SK-N-SH (cell line): ENCODE results near the gene CPNE4. TPM values are rescaled to one million over a fixed set of nuclear protein-coding genes. Genes with fewer than 3 reads are reported as not detected.

Experiments used
- CTCF ChIA-PET: fragments of 300-600, 350-600 bp; formaldehyde crosslinking; extraction: SDS; loops from one replicate; lab custom pipeline; 2021; lab: Yijun Ruan, JAX
- POLR2A ChIA-PET: fragments of 350-600 bp; sonication (Branson Sonifier 250); formaldehyde crosslinking; extraction: SDS; loops from one replicate; lab custom pipeline; 2020; ENCODE audit warnings: antibody characterized with exemption, inconsistent platforms; lab: Yijun Ruan, JAX
- DNase-seq: peaks from one replicate; pipeline ENCODE4 v3.0.0; 2012
- H2AFZ ChIP-seq: fragments of 200-600 bp; sonication (generic); 2 replicates; pipeline ENCODE4 v1.8.1; 2016; ENCODE audit warnings: antibody characterized with exemption, mild to moderate bottlenecking, low read depth
- H3F3A ChIP-seq: fragments of 200-600 bp; sonication (generic); replicated peaks from 2 replicates; pipeline ENCODE3; 2016; ENCODE audit warnings: antibody characterized with exemption, mild to moderate bottlenecking; ENCODE audit not compliant: insufficient read depth
- H3K27ac ChIP-seq, 2 experiments: fragments of 200-500 bp in 1 of 2; fragments of 200-600 bp in 1 of 2; sonication (Bioruptor generic) in 1 of 2; sonication (generic), shearing (Covaris generic) in 1 of 2; 2 replicates each; pipeline versions ENCODE4 v1.5.1 to v1.6.1; 2014 to 2016; ENCODE audit warnings: low read depth in 2 of 2, inconsistent platforms in 1 of 2, low read length in 1 of 2, mild to moderate bottlenecking in 1 of 2, mixed read lengths in 1 of 2
- H3K27me3 ChIP-seq: fragments of 200-600 bp; sonication (generic), shearing (Covaris generic); 2 replicates; pipeline ENCODE4 v1.6.1; 2016; ENCODE audit warnings: mixed run types; ENCODE audit not compliant: insufficient read depth
- H3K36me3 ChIP-seq, 2 experiments: fragments of 200-500 bp in 1 of 2; fragments of 200-600 bp in 1 of 2; sonication (Bioruptor generic) in 1 of 2; sonication (generic) in 1 of 2; replicated peaks in 1 of 2; 2 replicates each; pipeline versions ENCODE3 to v1.5.1; 2014 to 2016; ENCODE audit warnings: low read length in 1 of 2, mild to moderate bottlenecking in 1 of 2; ENCODE audit not compliant: insufficient read depth in 2 of 2, control insufficient read depth in 1 of 2
- H3K4me1 ChIP-seq, 2 experiments: fragments of 200-500 bp in 1 of 2; fragments of 200-600 bp in 1 of 2; sonication (Bioruptor generic) in 1 of 2; sonication (generic), shearing (Covaris generic) in 1 of 2; 2 replicates each; pipeline versions ENCODE4 v1.5.1 to v1.6.1; 2014 to 2016; ENCODE audit warnings: low read depth in 1 of 2, low read length in 1 of 2, mixed run types in 1 of 2; ENCODE audit not compliant: insufficient read depth in 2 of 2, control insufficient read depth in 1 of 2
- H3K4me2 ChIP-seq: fragments of 200-600 bp; sonication (generic), shearing (Covaris generic); 2 replicates; pipeline ENCODE4 v1.6.1; 2017; ENCODE audit warnings: mixed run types
- H3K4me3 ChIP-seq, 2 experiments: fragments of 200-500 bp in 1 of 2; fragments of 200-600 bp in 1 of 2; sonication (Bioruptor generic) in 1 of 2; sonication (generic), shearing (Covaris generic) in 1 of 2; 2 replicates each; pipeline versions ENCODE4 v1.5.1 to v1.8.1; 2014 to 2016; ENCODE audit warnings: low read depth in 2 of 2, inconsistent platforms in 1 of 2, low read length in 1 of 2, mild to moderate bottlenecking in 1 of 2, mixed read lengths in 1 of 2, moderate library complexity in 1 of 2
- H3K79me2 ChIP-seq: fragments of 200-600 bp; sonication (generic); 2 replicates; pipeline ENCODE4 v1.8.1; 2017; ENCODE audit warnings: mild to moderate bottlenecking; ENCODE audit not compliant: insufficient read depth
- H3K9ac ChIP-seq: fragments of 200-600 bp; sonication (generic); 2 replicates; pipeline ENCODE4 v1.6.1; 2017; ENCODE audit warnings: mixed run types
- H3K9me2 ChIP-seq: fragments of 200-600 bp; sonication (generic); 2 replicates; pipeline ENCODE4 v1.6.1; 2017; ENCODE audit warnings: mixed run types
- H3K9me3 ChIP-seq: fragments of 200-600 bp; sonication (generic); 2 replicates; pipeline ENCODE4 v1.6.1; 2017; ENCODE audit warnings: mixed run types, mild to moderate bottlenecking, moderate library complexity
- H4K20me1 ChIP-seq: fragments of 200-600 bp; sonication (generic); 2 replicates; pipeline ENCODE4 v1.6.1; 2017; ENCODE audit warnings: mild to moderate bottlenecking, mixed run types; ENCODE audit not compliant: insufficient read depth
- EP300 ChIP-seq, 2 experiments: IDR thresholded peaks; 2 replicates each; pipeline versions ENCODE4 v1.4.0 to v1.6.1; 2012; ENCODE audit warnings: borderline replicate concordance in 1 of 2, low read depth in 1 of 2, low read length in 1 of 2
- EZH2phosphoT487 ChIP-seq: fragments of 200-600 bp; sonication (generic); IDR thresholded peaks from 2 replicates; pipeline ENCODE4 v1.6.1; 2017; ENCODE audit warnings: low read depth, mixed run types, mild to moderate bottlenecking, antibody characterized with exemption, moderate library complexity, borderline replicate concordance
- FOXJ3 ChIP-seq: sonication (generic); formaldehyde crosslinking; IDR thresholded peaks from 2 replicates; pipeline ENCODE4 v1.5.1; 2020; ENCODE audit warnings: mild to moderate bottlenecking, missing genetic modification reagents
- FOXM1 ChIP-seq: IDR thresholded peaks from 2 replicates; pipeline ENCODE4 v1.4.0; 2012; ENCODE audit warnings: low read depth, mild to moderate bottlenecking
- MAX ChIP-seq: IDR thresholded peaks from 2 replicates; pipeline ENCODE4 v1.4.0; 2012; ENCODE audit warnings: low read depth
- MEF2A ChIP-seq: IDR thresholded peaks from 2 replicates; pipeline ENCODE4 v1.4.0; 2012; ENCODE audit warnings: low read depth, borderline replicate concordance
- NRF1 ChIP-seq: IDR thresholded peaks from 2 replicates; pipeline ENCODE4 v1.6.1; 2012; ENCODE audit warnings: low read depth, mild to moderate bottlenecking, low read length
- PBX3 ChIP-seq: IDR thresholded peaks from 2 replicates; pipeline ENCODE4; 2012
- POLR2AphosphoS5 ChIP-seq: IDR thresholded peaks from 2 replicates; pipeline ENCODE4 v1.6.1; 2012; ENCODE audit warnings: low read depth, low read length
- RAD21 ChIP-seq: IDR thresholded peaks from 2 replicates; pipeline ENCODE4 v1.6.1; 2012; ENCODE audit warnings: mild to moderate bottlenecking, low read length
- RFX5 ChIP-seq: IDR thresholded peaks from 2 replicates; pipeline ENCODE4 v1.6.1; 2012; ENCODE audit warnings: mild to moderate bottlenecking, improper control_type of control experiment, low read length
- RXRA ChIP-seq: IDR thresholded peaks from 2 replicates; pipeline ENCODE4 v1.4.0; 2012; ENCODE audit warnings: low read depth, mild to moderate bottlenecking, borderline replicate concordance
- SMC3 ChIP-seq: IDR thresholded peaks from 2 replicates; pipeline ENCODE4 v1.6.1; 2012; ENCODE audit warnings: low read depth, low read length, improper control_type of control experiment
- TAF1 ChIP-seq: IDR thresholded peaks from 2 replicates; pipeline ENCODE4 v1.6.1; 2012; ENCODE audit warnings: low read depth, mild to moderate bottlenecking, low read length, moderate library complexity, borderline replicate concordance
- USF1 ChIP-seq: IDR thresholded peaks from 2 replicates; pipeline ENCODE4 v1.4.0; 2012; ENCODE audit warnings: low read depth, borderline replicate concordance
- USF2 ChIP-seq: fragments of 150-350 bp; IDR thresholded peaks from 2 replicates; pipeline ENCODE4 v1.6.1; 2017; ENCODE audit warnings: antibody characterized with exemption, low read length, low read depth, borderline replicate concordance
- YY1 ChIP-seq: IDR thresholded peaks from 2 replicates; pipeline ENCODE4 v1.4.0; 2012; ENCODE audit warnings: low read depth, mild to moderate bottlenecking
- ZBTB33 ChIP-seq: IDR thresholded peaks from 2 replicates; pipeline ENCODE4 v1.4.0; 2012; ENCODE audit warnings: low read depth, borderline replicate concordance
- WGBS: methylation state at CpG from one replicate; pipeline ENCODE4 v1.1.6; 2017; ENCODE audit warnings: low lambda C conversion rate; 5-methylcytosine and 5-hydroxymethylcytosine counted together
- polyA plus RNA-seq, 3 experiments: library from polyadenylated mRNA; depleted of rRNA; stranded (reverse); fragments of >200 nt; gene quantifications; 2 replicates each; pipeline ENCODE4 v1.2.3, GENCODE V29; 2012

The CPNE4 gene
- polyA plus RNA-seq, 1 of the 3 experiments (the other 2 are of a cell fraction), result not detected

- Histone ChIP-seq H3K36me3 (no peaks in the 10 kb centered on the region), H3K4me3 (no peak overlapping the region), H3K9ac (no peak overlapping the region), H3K9me3 (no peaks in the 10 kb centered on the region), H3K4me1 (peaks cover 0 to 15% of the 10 kb centered on the region in 2 experiments; a peak in 1 of 4 replicates), H3K79me2 (no peaks in the 10 kb centered on the region), H4K20me1 (no peaks in the 10 kb centered on the region), H2AFZ (no peak overlapping the region), H3K4me2 (no peak overlapping the region), H3K27ac (no peak overlapping the region), H3F3A (no peaks in the 10 kb centered on the region), H3K9me2 (no peaks in the 10 kb centered on the region), H3K27me3 (no peaks in the 10 kb centered on the region)
- WGBS, result 74% methylated on average over 3 of the region's 3 CpGs
- no peak for DNase-seq
- ChIA-PET POLR2A (no interaction called here), CTCF (interaction anchor here (0.6 to 6.9 kb wide), 49 partner anchors 9 to 1523 kb away, joined by 3 to 131 read pairs (median 4); partner anchors contain the start of gene CPNE4)
- TF ChIP-seq RXRA (no peak), EZH2phosphoT487 (no peak), SMC3 (no peak), ZBTB33 (no peak), TAF1 (no peak), NRF1 (no peak), FOXM1 (no peak), FOXJ3 (no peak), YY1 (no peak), POLR2AphosphoS5 (no peak), EP300 (IDR thresholded peaks at IDR 0.05; ENCODE audit: borderline replicate concordance in 1 of 2, low read depth in 1 of 2, low read length in 1 of 2) (no peak), USF1 (no peak), USF2 (no peak), MEF2A (no peak), RFX5 (no peak), PBX3 (no peak), MAX (no peak), RAD21 (no peak)
These were observed 239.3 kb downstream of the CPNE4 start for GRCh38 chr3:131795390-131796090.
